Esophagus muscularis mucosa (tissue), 4 donors: ENCODE results near the gene MAN1C1. TPM values are rescaled to one million over a fixed set of nuclear protein-coding genes. Genes with fewer than 3 reads are reported as not detected.

Experiments used
- DNase-seq: peaks from one replicate; pipeline ENCODE4 v3.0.0-alpha.2; 2017; ENCODE audit errors: extremely low spot score
- H3K27ac ChIP-seq, 4 donors: fragments of 200-600 bp; sonication (generic); replicated peaks in 1 of 4; 1 replicate in 3 of 4; 2 replicates in 1 of 4; pipeline ENCODE4 v1.5.1; 2016 to 2019; ENCODE audit warnings: mild to moderate bottlenecking in 1 of 4
- H3K27me3 ChIP-seq, 4 donors: fragments of 200-600 bp; sonication (generic); one replicate each; pipeline versions ENCODE4 v1.5.1 to v1.6.0; 2016 to 2019
- H3K36me3 ChIP-seq, 4 donors: fragments of 200-600 bp; sonication (generic); one replicate each; pipeline ENCODE4 v1.5.1; 2016 to 2019
- H3K4me1 ChIP-seq, 4 donors: fragments of 200-600 bp; sonication (generic); one replicate each; pipeline ENCODE4 v1.5.1; 2016 to 2019
- H3K4me3 ChIP-seq, 4 donors: fragments of 200-600 bp; sonication (generic); 1 replicate in 2 of 4; 2 replicates in 2 of 4; pipeline ENCODE4 v1.5.1; 2016 to 2019; ENCODE audit warnings: mild to moderate bottlenecking in 4 of 4, moderate library complexity in 1 of 4
- H3K9me3 ChIP-seq, 4 donors: fragments of 200-600 bp; sonication (generic); 1 replicate in 3 of 4; 2 replicates in 1 of 4; pipeline ENCODE4 v1.5.1; 2016 to 2019
- CTCF ChIP-seq, 3 experiments: fragments of 200-600 bp in 2 of 3; fragments of 450-650 bp in 1 of 3; sonication (generic) in 2 of 3; IDR thresholded peaks; one replicate each; pipeline ENCODE4 v1.5.1; 2017 to 2019; ENCODE audit warnings: antibody characterized with exemption in 3 of 3, mild to moderate bottlenecking in 2 of 3, moderate library complexity in 1 of 3
- EP300 ChIP-seq: sonication (generic); formaldehyde crosslinking; IDR thresholded peaks from one replicate; pipeline ENCODE4 v1.6.1; 2017; ENCODE audit warnings: antibody characterized with exemption
- POLR2A ChIP-seq: fragments of 450-650 bp; IDR thresholded peaks from one replicate; pipeline ENCODE4 v1.6.1; 2017; ENCODE audit warnings: antibody characterized with exemption, moderate library complexity, mild to moderate bottlenecking, low read depth
- POLR2AphosphoS5 ChIP-seq, 2 donors: sonication (generic); formaldehyde crosslinking; IDR thresholded peaks; one replicate each; pipeline ENCODE4 v1.6.1; 2017; ENCODE audit warnings: antibody characterized with exemption in 2 of 2
- WGBS: methylation state at CpG from one replicate; pipeline ENCODE4 v1.1.5; 2018; 5-methylcytosine and 5-hydroxymethylcytosine counted together
- intact Hi-C: fragments of 100-400 bp; cut with DNase I; formaldehyde crosslinking; loops from one replicate; pipeline ENCODE4 v1.15.1; 2023
- total RNA-seq, 4 donors: library from RNA; depleted of rRNA; stranded (reverse); fragments of >200 nt; gene quantifications; one replicate each; pipeline versions ENCODE4 v1.1.0 to v1.2.1, GENCODE V29; 2016

Gene MAN1C1
- total RNA-seq, 4 donors from 2014 or later, result 20.2 to 22.8 (median 20.7) TPM

DNA sequence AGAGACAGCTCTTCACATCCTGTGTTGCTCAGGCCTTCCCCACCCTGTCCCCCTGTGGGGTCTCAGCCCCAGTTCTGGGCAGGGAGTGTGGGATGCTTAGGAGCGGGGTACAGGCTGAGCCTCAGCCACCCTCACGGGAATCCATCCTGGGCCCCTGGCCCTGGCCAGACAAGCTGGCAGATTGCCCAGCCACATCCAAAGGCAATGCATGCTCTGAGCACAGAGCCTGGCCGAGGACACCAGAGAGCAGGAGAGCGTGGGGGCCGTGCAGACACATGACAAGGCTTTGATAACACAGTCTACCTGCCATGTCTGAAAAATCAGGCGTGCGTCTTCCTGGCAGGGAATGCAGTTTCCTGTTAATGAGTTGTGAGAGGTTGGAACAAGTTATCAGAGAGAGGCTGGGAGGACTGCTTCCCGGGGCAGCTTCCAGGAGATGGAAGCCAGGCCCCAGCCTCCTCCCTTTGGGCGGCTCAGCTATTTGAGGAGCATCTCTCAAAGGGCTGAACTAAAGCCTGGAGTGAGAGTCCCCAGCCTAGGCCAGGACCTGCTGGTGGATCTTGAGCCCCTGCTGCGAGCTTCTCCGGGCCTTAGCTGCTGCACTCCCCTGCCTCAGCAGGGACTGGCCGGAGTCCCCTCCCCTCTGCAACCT lies 111.2 kb downstream of the MAN1C1 start:
- WGBS, result 39% methylated on average over 9 of the region's 12 CpGs
- no peaks in the 10 kb centered on the region for H3K36me3 ChIP-seq
- no peaks in the 10 kb centered on the region for H3K27me3 ChIP-seq
- DNase-seq, result peak; percentile 92
- H3K27ac ChIP-seq, result peak overlapping the region; percentile 52 to 82 (median 62)
- peaks cover 36 to 54% (median 48%) of the 10 kb centered on the region in 4 donors for H3K4me1 ChIP-seq
- no peak for TF ChIP-seq EP300
- TF ChIP-seq POLR2A, result no peak
- peak; percentile 25 to 52 for TF ChIP-seq POLR2AphosphoS5 (IDR thresholded peaks at IDR 0.05)
- TF ChIP-seq CTCF (IDR thresholded peaks at IDR 0.05), result no peak
- intact Hi-C loops, result no loop called here
- no peaks in the 10 kb centered on the region for H3K9me3 ChIP-seq
- H3K4me3 ChIP-seq, result no peak overlapping the region

- DNase-seq, result no peak
- Histone ChIP-seq H3K27ac (peak overlapping the region; percentile 52 to 82 (median 62)), H3K36me3 (no peaks in the 10 kb centered on the region), H3K4me3 (no peak overlapping the region), H3K4me1 (peaks cover 36 to 54% (median 48%) of the 10 kb centered on the region in 4 donors), H3K27me3 (no peaks in the 10 kb centered on the region), H3K9me3 (no peaks in the 10 kb centered on the region)
- intact Hi-C loops, result no loop called here
- WGBS, result 60% methylated on average over 8 of the region's 11 CpGs
- TF ChIP-seq POLR2AphosphoS5 (IDR thresholded peaks at IDR 0.05) (no peak), CTCF (IDR thresholded peaks at IDR 0.05) (no peak), POLR2A (no peak), EP300 (no peak)
Observed at GRCh38 chr1:25728301-25728935, 111.8 kb downstream of the MAN1C1 start.

DNA sequence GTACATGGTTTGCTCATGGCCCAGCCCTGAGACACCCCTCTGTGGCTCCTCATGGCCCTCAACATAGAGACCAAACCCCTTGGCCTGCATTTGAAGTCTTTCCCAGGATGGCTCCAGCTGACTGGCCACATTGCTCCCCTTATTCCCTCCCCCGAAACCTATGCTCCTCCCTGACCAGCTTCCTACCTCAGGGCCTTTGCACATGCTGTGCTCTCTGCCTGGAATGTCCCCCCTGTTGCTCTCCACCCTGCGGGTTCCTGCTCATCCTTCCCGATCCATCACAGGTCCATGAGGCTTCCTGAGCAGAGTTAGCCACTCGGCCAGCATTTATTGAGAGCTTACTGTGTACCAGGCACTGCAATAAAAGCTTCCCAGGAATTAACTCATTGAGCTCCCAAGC lies 112.5 kb downstream of the MAN1C1 start:
- 97% methylated on average over 4 of the region's 4 CpGs for WGBS
- DNase-seq, result no peak
- intact Hi-C loops, result no loop called here
- Histone ChIP-seq H3K27me3 (no peaks in the 10 kb centered on the region), H3K36me3 (no peaks in the 10 kb centered on the region), H3K27ac (peak overlapping the region; percentile 18 to 82 (median 57)), H3K4me3 (no peak overlapping the region), H3K4me1 (peaks cover 36 to 54% (median 48%) of the 10 kb centered on the region in 4 donors), H3K9me3 (no peaks in the 10 kb centered on the region)
- TF ChIP-seq EP300 (no peak), POLR2A (no peak), POLR2AphosphoS5 (IDR thresholded peaks at IDR 0.05) (no peak), CTCF (IDR thresholded peaks at IDR 0.05) (no peak)

- DNase-seq, result no peak
- Histone ChIP-seq H3K4me3 (no peak overlapping the region), H3K27ac (peak overlapping the region in 3 of 4 donors; percentile 25 to 82 (median 38)), H3K27me3 (no peaks in the 10 kb centered on the region), H3K9me3 (no peaks in the 10 kb centered on the region), H3K36me3 (no peaks in the 10 kb centered on the region), H3K4me1 (peaks cover 37 to 59% (median 49%) of the 10 kb centered on the region in 4 donors)
- intact Hi-C loops, result no loop called here
- TF ChIP-seq POLR2AphosphoS5 (IDR thresholded peaks at IDR 0.05) (no peak), EP300 (peak; percentile 72)
- 59% methylated on average over 11 of the region's 12 CpGs for WGBS
Observed at GRCh38 chr1:25729790-25730644, 113.4 kb downstream of the MAN1C1 start.

DNA sequence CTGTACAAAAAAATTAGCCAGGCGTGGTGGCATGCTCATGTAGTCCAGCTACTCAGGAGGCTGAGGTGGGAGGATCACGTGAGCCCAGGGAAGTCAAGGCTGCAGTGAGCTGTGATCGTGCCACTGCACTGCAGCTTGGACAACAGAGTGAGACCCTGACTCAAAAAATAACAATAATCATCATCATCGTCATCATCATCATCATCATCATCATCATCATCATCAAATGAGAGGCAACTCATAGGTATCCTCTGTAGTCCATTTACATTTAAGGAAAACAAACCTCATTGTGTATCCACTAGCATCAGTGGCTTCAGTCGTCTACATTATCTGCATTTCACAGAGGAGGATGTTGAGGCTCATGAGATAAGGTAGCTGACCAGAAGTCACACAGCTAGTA lies 114.6 kb downstream of the MAN1C1 start:
- DNase-seq, result no peak
- H3K9me3 ChIP-seq, result no peaks in the 10 kb centered on the region
- WGBS, result 97% methylated on average over 5 of the region's 5 CpGs
- H3K36me3 ChIP-seq, result no peaks in the 10 kb centered on the region
- H3K4me1 ChIP-seq, result peaks cover 45 to 64% (median 53%) of the 10 kb centered on the region in 4 donors
- peak overlapping the region in 1 of 4 donors; percentile 82 for H3K27ac ChIP-seq
- H3K4me3 ChIP-seq, result no peak overlapping the region
- intact Hi-C loops, result no loop called here
- no peaks in the 10 kb centered on the region for H3K27me3 ChIP-seq
- TF ChIP-seq POLR2AphosphoS5 (IDR thresholded peaks at IDR 0.05) (no peak), EP300 (no peak), CTCF (IDR thresholded peaks at IDR 0.05) (no peak), POLR2A (no peak)
